Frontal cortex (tissue), 4 donors: ENCODE data around the gene TOR4A. TPM values are rescaled to one million over a fixed set of nuclear protein-coding genes. Genes with fewer than 3 reads are reported as not detected.
"Not testable (repeated sequence)": the region's sequence is repeated elsewhere in the genome, so short reads cannot be mapped to it uniquely, and the experiment has no call there.

Experiments
- DNase-seq, 2 donors: peaks; one replicate each; pipeline ENCODE4 v3.0.0; 2012; ENCODE audit warnings: low spot score in 2 of 2
- FAIRE-seq: peaks from 2 replicates; lab custom pipeline; 2012; peaks lifted over from hg19 to GRCh38; lab: Jason Lieb, UNC
- total RNA-seq: library from RNA; depleted of rRNA; stranded (reverse); fragments of >200 nt; gene quantifications from one replicate; pipeline ENCODE4 v1.2.3, GENCODE V29; 2014
- donor health status: control.
- donor health status: control.
- donor health status: control.

TOR4A gene
- total RNA-seq, 1 donor from 2014 or later = 0.41 TPM

GRCh38 chr9:137237759-137238726, 39.5 kb upstream of the TOR4A start:
- FAIRE-seq (no peak), DNase-seq (peak in 1 of 2 donors; percentile 76)

DNA sequence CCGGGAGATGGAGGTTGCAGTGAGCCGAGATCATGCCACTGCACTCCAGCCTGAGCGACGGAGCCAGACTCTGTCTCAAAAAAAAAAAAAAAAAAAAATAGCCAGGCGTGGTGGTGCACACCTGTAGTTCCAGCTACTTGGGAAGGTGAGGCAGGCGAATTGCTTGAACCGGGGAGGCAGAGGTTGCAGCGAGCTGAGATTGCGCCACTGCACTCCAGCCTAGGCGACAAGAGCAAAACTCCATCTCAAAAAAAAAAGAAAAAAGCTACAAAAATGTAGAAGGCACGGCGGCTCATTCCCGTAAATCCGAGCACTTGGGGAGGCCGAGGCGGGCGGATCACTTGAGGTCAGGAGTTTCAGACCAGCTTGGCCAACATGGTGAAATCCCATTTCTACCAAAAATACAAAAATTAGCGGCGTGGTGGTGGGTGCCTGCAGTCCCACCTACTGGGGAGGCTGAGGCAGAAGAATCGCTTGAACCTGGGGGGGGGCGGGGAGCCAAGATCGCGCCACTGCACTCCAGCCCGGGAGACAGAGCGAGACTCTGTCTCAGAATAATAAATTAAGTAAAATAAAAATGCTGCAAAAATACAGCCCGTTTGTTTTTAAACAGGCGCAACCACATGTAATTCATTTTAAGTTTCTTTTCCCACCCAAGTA, 37.9 kb upstream of the TOR4A start:
- DNase-seq, FAIRE-seq: not testable (repeated sequence)

- FAIRE-seq = no peak
- peak; percentile 78 to 80 for DNase-seq
Observed at GRCh38 chr9:137240318-137240840, 37.1 kb upstream of the TOR4A start.

DNA sequence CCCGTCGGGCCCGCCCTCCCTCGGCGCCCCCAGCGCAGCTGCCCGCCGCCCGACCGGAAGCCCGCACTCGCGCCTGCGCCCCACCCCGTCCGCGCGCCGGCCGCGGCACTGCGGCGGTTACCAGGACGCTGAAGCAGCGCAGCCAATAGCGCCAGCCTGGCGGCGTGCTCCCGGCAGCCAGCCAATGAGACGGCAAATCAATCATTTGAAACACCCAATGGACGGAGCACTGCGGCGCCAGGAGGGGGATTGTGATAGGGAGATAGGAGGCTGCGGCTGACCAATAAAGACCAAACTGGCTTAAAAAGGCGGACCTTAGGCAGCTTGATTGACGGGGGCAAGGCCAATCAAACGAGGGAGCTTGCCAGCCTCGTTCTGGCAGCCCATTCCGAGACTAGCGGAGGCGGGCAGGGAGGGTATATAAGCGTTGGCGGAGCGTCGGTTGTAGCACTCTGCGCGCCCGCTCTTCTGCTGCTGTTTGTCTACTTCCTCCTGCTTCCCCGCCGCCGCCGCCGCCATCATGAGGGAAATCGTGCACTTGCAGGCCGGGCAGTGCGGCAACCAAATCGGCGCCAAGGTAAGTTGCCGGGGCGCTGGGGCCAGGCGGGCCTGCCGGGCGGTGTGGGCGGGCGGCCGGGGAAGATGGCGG, 36.6 kb upstream of the TOR4A start, which contains the start of gene TUBB4B:
Gene TUBB4B (plus strand): TSS at position 447 of the 649 bp plus-strand sequence. CDS start 74 bp downstream, at position 521.
- FAIRE-seq = peak; percentile 99
- peak; percentile 100 for DNase-seq

GRCh38 chr9:137241490-137242268, 35.8 kb upstream of the TOR4A start:
- FAIRE-seq = no peak

DNA sequence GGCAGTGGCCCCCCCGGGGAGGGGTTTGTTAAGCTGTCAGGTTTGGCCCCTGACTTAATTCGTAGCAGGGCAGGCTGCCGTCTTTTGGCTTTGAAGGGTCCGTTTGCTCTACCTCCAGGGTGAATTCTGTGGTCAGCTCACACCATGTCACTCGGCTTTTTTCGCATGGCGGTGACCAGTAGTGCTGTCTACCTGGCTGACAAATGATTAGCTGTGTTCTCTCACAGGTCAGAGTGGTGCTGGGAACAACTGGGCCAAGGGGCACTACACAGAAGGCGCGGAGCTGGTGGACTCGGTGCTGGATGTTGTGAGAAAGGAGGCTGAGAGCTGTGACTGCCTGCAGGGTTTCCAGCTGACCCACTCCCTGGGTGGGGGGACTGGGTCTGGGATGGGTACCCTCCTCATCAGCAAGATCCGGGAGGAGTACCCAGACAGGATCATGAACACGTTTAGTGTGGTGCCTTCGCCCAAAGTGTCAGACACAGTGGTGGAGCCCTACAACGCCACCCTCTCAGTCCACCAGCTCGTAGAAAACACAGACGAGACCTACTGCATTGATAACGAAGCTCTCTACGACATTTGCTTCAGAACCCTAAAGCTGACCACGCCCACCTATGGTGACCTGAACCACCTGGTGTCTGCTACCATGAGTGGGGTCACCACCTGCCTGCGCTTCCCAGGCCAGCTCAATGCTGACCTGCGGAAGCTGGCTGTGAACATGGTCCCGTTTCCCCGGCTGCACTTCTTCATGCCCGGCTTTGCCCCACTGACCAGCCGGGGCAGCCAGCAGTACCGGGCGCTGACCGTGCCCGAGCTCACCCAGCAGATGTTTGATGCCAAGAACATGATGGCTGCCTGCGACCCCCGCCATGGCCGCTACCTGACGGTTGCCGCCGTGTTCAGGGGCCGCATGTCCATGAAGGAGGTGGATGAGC, 35.0 kb upstream of the TOR4A start:
- DNase-seq (no peak), FAIRE-seq (no peak)

More at GRCh38 chr9:137241490-137242268, 35.8 kb upstream of the TOR4A start:
- DNase-seq = peak; percentile 71 to 83

GRCh38 chr9:137243266-137243625, 34.3 kb upstream of the TOR4A start:
- FAIRE-seq, DNase-seq: not testable (repeated sequence)

GRCh38 chr9:137243626-137244485, 33.7 kb upstream of the TOR4A start:
- no peak for DNase-seq
- no peak for FAIRE-seq

- DNase-seq (no peak), FAIRE-seq (no peak)
Observed at GRCh38 chr9:137244486-137245449, 32.8 kb upstream of the TOR4A start.

DNA sequence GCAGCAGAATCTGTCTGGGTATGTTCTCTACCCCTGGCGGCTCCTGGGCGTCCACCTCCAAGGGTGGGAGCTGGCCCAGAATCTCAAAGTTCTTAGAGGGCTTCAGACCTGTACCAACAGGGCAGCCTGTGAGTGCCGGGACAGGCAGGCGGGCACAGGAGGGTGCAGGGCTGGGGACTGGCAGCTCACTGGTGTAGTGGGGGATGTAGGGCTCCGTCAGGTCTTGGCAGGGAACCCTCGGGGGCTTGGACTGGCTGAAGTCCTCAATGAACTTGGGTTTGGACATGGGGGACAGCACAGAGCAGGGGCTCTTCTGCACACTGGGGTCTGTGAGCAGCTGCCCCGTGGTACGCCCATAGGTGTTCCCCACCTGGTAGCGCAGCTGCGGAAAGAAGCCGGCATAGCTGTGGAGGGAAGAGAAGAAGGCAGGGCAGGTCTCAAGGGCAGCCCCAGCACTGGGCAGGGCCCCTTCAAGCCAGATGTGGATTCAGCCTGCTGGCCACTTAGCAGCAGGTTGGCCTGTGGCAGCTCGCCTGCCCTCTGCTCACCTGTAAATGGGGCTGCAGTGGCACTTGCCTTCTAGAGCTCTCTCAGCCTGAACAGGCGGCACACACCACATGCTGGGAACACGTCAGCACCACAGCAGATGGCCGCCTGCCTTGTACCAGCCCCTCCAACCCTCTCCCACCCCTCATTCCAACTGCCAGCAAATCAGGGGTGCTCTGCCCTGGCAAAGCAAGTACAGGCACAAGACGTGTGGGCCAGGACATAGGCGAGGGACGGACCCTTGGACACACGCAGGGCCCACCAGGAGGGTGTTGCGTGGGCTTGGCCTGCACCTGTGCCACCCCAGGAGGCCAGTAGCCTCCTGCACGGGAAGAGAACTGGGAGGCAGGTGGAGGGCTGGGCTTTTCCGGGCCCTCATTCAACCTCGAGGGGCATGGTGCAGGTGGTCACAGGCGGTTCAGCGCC, 31.8 kb upstream of the TOR4A start:
- no peak for FAIRE-seq
- no peak for DNase-seq

- DNase-seq (no peak), FAIRE-seq (no peak)
Observed at GRCh38 chr9:137247135-137247915, 30.2 kb upstream of the TOR4A start.

DNA sequence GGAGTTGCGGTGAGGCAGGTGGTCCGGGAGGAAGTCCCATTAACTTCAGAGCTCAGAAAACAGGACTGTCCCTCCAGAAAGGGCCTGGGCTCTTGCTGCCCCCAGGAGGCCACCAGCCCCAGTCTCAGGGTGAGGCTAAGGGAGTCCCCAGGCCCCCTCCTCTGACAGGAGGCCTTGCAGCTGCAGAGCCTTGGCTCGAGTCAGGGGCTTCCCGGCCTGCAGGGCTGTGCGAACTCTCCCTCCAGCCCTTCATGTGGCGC, 29.7 kb upstream of the TOR4A start:
- no peak for FAIRE-seq
- no peak for DNase-seq

GRCh38 chr9:137250329-137251193, 27.0 kb upstream of the TOR4A start:
- DNase-seq = no peak
- FAIRE-seq = no peak

DNA sequence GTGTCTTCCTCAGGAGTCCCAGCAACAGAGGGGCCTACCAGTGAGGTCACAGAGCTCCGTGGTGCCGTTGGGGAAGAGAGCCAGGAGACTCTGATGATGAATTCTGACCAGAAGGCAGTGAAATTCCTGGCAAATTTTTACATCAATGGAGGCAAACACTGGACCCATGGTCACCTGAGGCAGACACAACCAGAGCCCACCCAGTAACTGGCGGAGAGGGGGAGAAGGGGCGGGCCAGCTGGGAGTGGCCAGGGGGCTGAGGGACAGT, 26.4 kb upstream of the TOR4A start, which contains the start of gene STPG3:
Gene STPG3 (plus strand): TSS at position 93 of the 268 bp plus-strand sequence. CDS start 1 bp downstream, at position 94.
- DNase-seq (no peak), FAIRE-seq (no peak)
